Liver (tissue), 9 donors: Measurements from ENCODE around the gene TRMT2A. TPM values are rescaled to one million over a fixed set of nuclear protein-coding genes. Genes with fewer than 3 reads are reported as not detected.

Source experiments
- DNase-seq: peaks from one replicate; pipeline ENCODE4 v3.0.0-alpha.2; 2017; ENCODE audit warnings: low spot score
- H3K27ac ChIP-seq, 2 donors: one replicate each; pipeline ENCODE4 v1.7.0; 2013; ENCODE audit warnings: inconsistent platforms in 2 of 2, low read length in 2 of 2, control low read depth in 1 of 2, low read depth in 1 of 2, mild to moderate bottlenecking in 1 of 2
- H3K27me3 ChIP-seq, 4 donors: one replicate each; pipeline versions ENCODE4 v1.6.1 to v1.7.0; 2013; ENCODE audit warnings: low read length in 3 of 4, inconsistent platforms in 1 of 4, mild to moderate bottlenecking in 1 of 4, moderate library complexity in 1 of 4; ENCODE audit not compliant: control insufficient read depth in 4 of 4, insufficient read depth in 4 of 4
- H3K36me3 ChIP-seq, 4 donors: one replicate each; pipeline versions ENCODE4 v1.6.1 to v1.7.0; 2013; ENCODE audit warnings: low read length in 3 of 4, mild to moderate bottlenecking in 3 of 4, low read depth in 1 of 4, moderate library complexity in 1 of 4; ENCODE audit not compliant: control insufficient read depth in 4 of 4, insufficient read depth in 3 of 4
- H3K4me1 ChIP-seq, 4 donors: one replicate each; pipeline versions ENCODE4 v1.6.1 to v1.7.0; 2013; ENCODE audit warnings: low read length in 3 of 4, mild to moderate bottlenecking in 3 of 4, moderate library complexity in 1 of 4; ENCODE audit not compliant: control insufficient read depth in 4 of 4, insufficient read depth in 4 of 4
- H3K4me3 ChIP-seq, 3 donors: one replicate each; pipeline versions ENCODE4 v1.6.1 to v1.7.0; 2013; ENCODE audit warnings: low read length in 3 of 3, control low read depth in 1 of 3, low read depth in 1 of 3, mild to moderate bottlenecking in 1 of 3
- H3K9ac ChIP-seq, 2 donors: one replicate each; pipeline ENCODE4 v1.7.0; 2013; ENCODE audit warnings: low read length in 2 of 2, mild to moderate bottlenecking in 2 of 2, moderate library complexity in 2 of 2, control low read depth in 1 of 2, low read depth in 1 of 2
- H3K9me3 ChIP-seq, 4 donors: one replicate each; pipeline versions ENCODE4 v1.6.1 to v1.7.0; 2013; ENCODE audit warnings: low read length in 3 of 4; ENCODE audit not compliant: control insufficient read depth in 4 of 4
- EGR1 ChIP-seq, 2 donors: IDR thresholded peaks; 2 replicates each; pipeline ENCODE4 v1.6.1; 2016 to 2018; ENCODE audit warnings: antibody characterized with exemption in 2 of 2, low read depth in 2 of 2
- FOXA1 ChIP-seq: IDR thresholded peaks from 2 replicates; pipeline ENCODE4 v1.6.1; 2016; ENCODE audit warnings: antibody characterized with exemption
- FOXA2 ChIP-seq: IDR thresholded peaks from 2 replicates; pipeline ENCODE4 v1.6.1; 2016; ENCODE audit warnings: antibody characterized with exemption
- GABPA ChIP-seq, 2 donors: IDR thresholded peaks in 1 of 2; conservative IDR thresholded peaks in 1 of 2; 2 replicates each; pipeline ENCODE4 v1.6.1; 2016; ENCODE audit warnings: antibody characterized with exemption in 2 of 2, mild to moderate bottlenecking in 1 of 2, moderate library complexity in 1 of 2
- HNF4A ChIP-seq, 2 donors: conservative IDR thresholded peaks; 2 replicates each; pipeline ENCODE4 v1.6.1; 2016; ENCODE audit warnings: antibody characterized with exemption in 2 of 2, mild to moderate bottlenecking in 2 of 2
- HNF4G ChIP-seq: IDR thresholded peaks from 2 replicates; pipeline ENCODE4 v1.6.1; 2016; ENCODE audit warnings: antibody characterized with exemption
- JUND ChIP-seq, 2 donors: IDR thresholded peaks; 2 replicates each; pipeline ENCODE4 v1.6.1; 2016; ENCODE audit warnings: antibody characterized with exemption in 2 of 2
- MAX ChIP-seq: IDR thresholded peaks from 2 replicates; pipeline ENCODE4 v1.6.1; 2016; ENCODE audit warnings: antibody characterized with exemption
- NR2F2 ChIP-seq: IDR thresholded peaks from 2 replicates; pipeline ENCODE4 v1.6.1; 2016; ENCODE audit warnings: antibody characterized with exemption
- RAD21 ChIP-seq, 2 donors: IDR thresholded peaks; 2 replicates each; pipeline ENCODE4 v1.6.1; 2016; ENCODE audit warnings: antibody characterized with exemption in 2 of 2, mild to moderate bottlenecking in 2 of 2
- REST ChIP-seq: IDR thresholded peaks from 2 replicates; pipeline ENCODE4 v1.6.1; 2016; ENCODE audit warnings: antibody characterized with exemption, mild to moderate bottlenecking
- RXRA ChIP-seq, 2 donors: IDR thresholded peaks; 2 replicates each; pipeline ENCODE4 v1.6.1; 2017 to 2018; ENCODE audit warnings: antibody characterized with exemption in 2 of 2, mild to moderate bottlenecking in 1 of 2
- SP1 ChIP-seq: IDR thresholded peaks from 2 replicates; pipeline ENCODE4 v1.6.1; 2018; ENCODE audit warnings: antibody characterized with exemption, mild to moderate bottlenecking
- TAF1 ChIP-seq: conservative IDR thresholded peaks from 2 replicates; pipeline ENCODE4 v1.6.1; 2016; ENCODE audit warnings: antibody characterized with exemption, mild to moderate bottlenecking
- YY1 ChIP-seq: IDR thresholded peaks from 2 replicates; pipeline ENCODE4 v1.6.1; 2016; ENCODE audit warnings: antibody characterized with exemption, mild to moderate bottlenecking
- ZBTB33 ChIP-seq: IDR thresholded peaks from 2 replicates; pipeline ENCODE4 v1.6.1; 2016; ENCODE audit warnings: antibody characterized with exemption
- WGBS: extraction: QIAGEN DNeasy Blood & Tissue Kit; methylation state at CpG from one replicate; pipeline ENCODE4 v1.1.7; 2013; 5-methylcytosine and 5-hydroxymethylcytosine counted together
- polyA plus RNA-seq, 2 donors: library from polyadenylated mRNA; stranded (reverse) in 1 of 2; unstranded in 1 of 2; fragments of 200-250 nt in 1 of 2; fragments of >200 nt in 1 of 2; fragmentation: Nextera tagmentation in 1 of 2; extraction: Ambion mirVana in 1 of 2; gene quantifications; one replicate each; pipeline versions ENCODE4 v1.2.1 to v1.2.3, GENCODE V29; 2013 to 2015
- total RNA-seq, 2 donors: library from RNA; depleted of rRNA; stranded (reverse); fragments of >200 nt; gene quantifications; one replicate each; pipeline ENCODE4 v1.2.3, GENCODE V29; 2014
- TF ChIP-seq, protein P1 (sequence below): IDR thresholded peaks from 2 replicates; pipeline ENCODE4 v1.6.1; 2016; ENCODE audit warnings: antibody characterized with exemption
- TF ChIP-seq, protein P2 (sequence below): fragments of 150-350 bp; IDR thresholded peaks from 2 replicates; pipeline ENCODE4 v1.5.1; 2017; ENCODE audit warnings: improper control_type of control experiment, low read depth, low read length; ENCODE audit not compliant: missing input control
- donor health status: healthy.
- donor health status: healthy.
- donor health status: healthy.
- donor health status: healthy.
- donor health status: healthy.

The TRMT2A gene
- total and polyA plus RNA-seq, 4 donors: 19.9 to 32.9 (median 25.2) TPM

DNA sequence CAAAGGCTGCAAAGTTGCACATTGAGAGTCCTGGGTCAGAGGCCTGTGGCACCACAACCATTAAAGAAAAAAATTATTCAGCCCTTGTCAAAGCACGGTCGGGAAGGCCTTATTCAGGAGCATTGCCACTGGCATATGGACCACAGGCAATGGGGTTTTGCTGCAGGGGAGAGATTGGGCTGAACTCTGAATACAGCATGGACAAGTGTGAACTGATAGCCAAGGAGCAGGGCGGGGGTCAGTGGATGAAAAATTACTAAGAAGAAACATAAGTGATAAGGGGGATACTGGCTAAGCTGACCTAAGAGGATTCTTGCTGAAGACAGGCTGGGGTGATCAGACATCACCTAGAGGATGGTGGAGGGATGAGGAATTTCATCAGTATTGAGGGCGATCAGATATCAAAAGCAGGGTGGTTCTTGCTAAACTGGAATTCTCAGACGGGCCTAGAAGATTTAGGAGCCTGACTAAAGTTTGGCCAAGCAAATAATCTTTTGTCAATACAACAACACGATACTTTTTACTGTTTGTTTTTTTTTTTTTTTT, 40.3 kb downstream of the TRMT2A start:
- no peak for DNase-seq
- no peaks in the 10 kb centered on the region for H3K9me3 ChIP-seq
- H3K4me1 ChIP-seq: peaks cover 9 to 12% (median 11%) of the 10 kb centered on the region in 4 donors
- 79% methylated on average over 6 of the region's 6 CpGs for WGBS
- no peak overlapping the region for H3K27ac ChIP-seq
- no peak overlapping the region for H3K4me3 ChIP-seq
- TF ChIP-seq REST (no peak), FOXA2 (no peak), GABPA (IDR thresholded peaks at IDR 0.05 in 1 of 2, conservative IDR thresholded peaks at IDR 0.05 in 1 of 2) (no peak), FOXA1 (no peak), MAX (no peak), NR2F2 (no peak), ZBTB33 (no peak), TAF1 (no peak), JUND (IDR thresholded peaks at IDR 0.05) (no peak), RAD21 (IDR thresholded peaks at IDR 0.05) (no peak), YY1 (no peak), HNF4A (conservative IDR thresholded peaks at IDR 0.05) (no peak), RXRA (IDR thresholded peaks at IDR 0.05) (no peak), HNF4G (no peak), SP1 (no peak), EGR1 (IDR thresholded peaks at IDR 0.05; ENCODE audit: low read depth in 2 of 2) (no peak)
- TF ChIP-seq, protein P1, sequence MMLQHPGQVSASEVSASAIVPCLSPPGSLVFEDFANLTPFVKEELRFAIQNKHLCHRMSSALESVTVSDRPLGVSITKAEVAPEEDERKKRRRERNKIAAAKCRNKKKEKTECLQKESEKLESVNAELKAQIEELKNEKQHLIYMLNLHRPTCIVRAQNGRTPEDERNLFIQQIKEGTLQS: no peak
- TF ChIP-seq, protein P2, sequence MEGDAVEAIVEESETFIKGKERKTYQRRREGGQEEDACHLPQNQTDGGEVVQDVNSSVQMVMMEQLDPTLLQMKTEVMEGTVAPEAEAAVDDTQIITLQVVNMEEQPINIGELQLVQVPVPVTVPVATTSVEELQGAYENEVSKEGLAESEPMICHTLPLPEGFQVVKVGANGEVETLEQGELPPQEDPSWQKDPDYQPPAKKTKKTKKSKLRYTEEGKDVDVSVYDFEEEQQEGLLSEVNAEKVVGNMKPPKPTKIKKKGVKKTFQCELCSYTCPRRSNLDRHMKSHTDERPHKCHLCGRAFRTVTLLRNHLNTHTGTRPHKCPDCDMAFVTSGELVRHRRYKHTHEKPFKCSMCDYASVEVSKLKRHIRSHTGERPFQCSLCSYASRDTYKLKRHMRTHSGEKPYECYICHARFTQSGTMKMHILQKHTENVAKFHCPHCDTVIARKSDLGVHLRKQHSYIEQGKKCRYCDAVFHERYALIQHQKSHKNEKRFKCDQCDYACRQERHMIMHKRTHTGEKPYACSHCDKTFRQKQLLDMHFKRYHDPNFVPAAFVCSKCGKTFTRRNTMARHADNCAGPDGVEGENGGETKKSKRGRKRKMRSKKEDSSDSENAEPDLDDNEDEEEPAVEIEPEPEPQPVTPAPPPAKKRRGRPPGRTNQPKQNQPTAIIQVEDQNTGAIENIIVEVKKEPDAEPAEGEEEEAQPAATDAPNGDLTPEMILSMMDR: no peak
- no peaks in the 10 kb centered on the region for H3K36me3 ChIP-seq
- H3K27me3 ChIP-seq: no peaks in the 10 kb centered on the region
- H3K9ac ChIP-seq: no peak overlapping the region
